Upper lobe of right lung (tissue), 1 donor: ENCODE measurements around the gene UQCC2. TPM values are rescaled to one million over a fixed set of nuclear protein-coding genes. Genes with fewer than 3 reads are reported as not detected.
A peak's percentile ranks its signal among the peaks of the same experiment; 100 is the strongest.

ENCODE experiments used
- ATAC-seq: fragments of 200-7000 bp; cut with Tn5 transposase; one replicate; pipeline ENCODE4 v1.9.1; 2020; ENCODE audit warnings: mild to moderate bottlenecking, moderate library complexity
- DNase-seq: peaks from one replicate; pipeline ENCODE4 v3.0.0-alpha.2; 2020
- H3K27ac ChIP-seq: fragments of 200-600 bp; one replicate; pipeline ENCODE4 v1.8.0; 2022
- H3K27me3 ChIP-seq: fragments of 200-600 bp; one replicate; pipeline ENCODE4 v1.8.0; 2022; ENCODE audit warnings: mild to moderate bottlenecking
- H3K36me3 ChIP-seq: fragments of 200-600 bp; one replicate; pipeline ENCODE4 v1.8.0; 2022
- H3K4me1 ChIP-seq: fragments of 200-600 bp; one replicate; pipeline ENCODE4 v1.8.0; 2022
- H3K4me3 ChIP-seq: fragments of 200-600 bp; one replicate; pipeline ENCODE4 v1.8.0; 2022; ENCODE audit warnings: mild to moderate bottlenecking
- H3K9me3 ChIP-seq: fragments of 200-600 bp; one replicate; pipeline ENCODE4 v1.8.0; 2022
- intact Hi-C: fragments of 100-400 bp; cut with DNase I; formaldehyde crosslinking; loops from one replicate; pipeline ENCODE4 v1.11.0; 2022
- total RNA-seq: library from RNA; stranded (reverse); fragmentation: NEBNext Ultra II Directional; extraction: Animal tissue kit (Norgen Biotek cat#: 25700); gene quantifications from one replicate; pipeline ENCODE4 v1.2.1, GENCODE V29; 2021
- TF ChIP-seq, protein P1 (sequence below): fragments of 200-600 bp; IDR thresholded peaks from one replicate; pipeline ENCODE4 v1.8.0; 2022; ENCODE audit warnings: antibody characterized with exemption
- donor health status: DM: no; HTN: yes; CAD: no; lungs with severe emphysema.

UQCC2 gene
- total RNA-seq, 1 donor from 2014 or later, result 40.6 TPM

DNA sequence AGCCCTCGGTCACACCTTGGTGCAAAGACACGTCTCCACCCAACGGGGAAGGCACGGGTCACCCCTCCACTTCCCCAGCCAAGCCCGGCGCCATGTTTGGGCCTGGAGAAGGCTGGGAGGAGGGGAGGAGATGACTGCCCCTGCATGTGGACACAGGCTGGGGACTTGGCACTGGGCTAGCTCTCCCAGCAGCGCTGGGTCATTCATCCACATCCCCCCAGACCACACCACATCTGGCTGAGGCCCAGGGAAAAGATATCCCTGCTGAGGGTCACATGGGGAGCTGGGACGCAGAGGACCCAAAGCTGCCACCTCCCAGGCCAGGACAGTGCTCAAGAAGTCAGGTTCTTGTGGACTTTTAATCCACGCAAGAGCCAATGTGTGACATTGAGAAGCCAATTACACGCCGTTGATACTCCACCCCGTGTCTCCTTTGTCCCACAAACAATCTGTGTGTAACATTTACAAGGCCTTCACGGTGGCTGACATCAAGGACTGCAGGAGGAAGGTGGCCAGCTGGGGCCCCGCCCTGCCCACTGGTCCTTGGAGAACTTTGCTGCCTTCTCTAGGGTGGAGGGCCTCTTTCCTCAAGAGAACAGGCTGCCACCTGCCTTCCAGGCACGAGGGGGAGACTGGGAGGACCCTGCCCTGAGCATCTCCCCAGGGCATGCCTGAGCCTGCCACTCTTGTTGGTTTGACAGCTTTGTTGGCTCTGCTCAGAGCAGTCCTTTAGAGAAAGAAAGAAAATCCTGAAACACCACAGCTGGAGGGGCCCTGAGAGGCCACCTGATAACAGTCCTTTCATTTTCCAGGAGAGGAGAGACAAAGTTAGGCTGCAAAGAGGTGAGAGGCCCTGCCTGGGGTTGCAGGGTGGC, 40.5 kb upstream of the UQCC2 start:
- H3K36me3 ChIP-seq, result no peaks in the 10 kb centered on the region
- no peaks in the 10 kb centered on the region for H3K27me3 ChIP-seq
- ATAC-seq (no peak), DNase-seq (no peak)
- H3K4me3 ChIP-seq, result no peak overlapping the region
- TF ChIP-seq, protein P1, sequence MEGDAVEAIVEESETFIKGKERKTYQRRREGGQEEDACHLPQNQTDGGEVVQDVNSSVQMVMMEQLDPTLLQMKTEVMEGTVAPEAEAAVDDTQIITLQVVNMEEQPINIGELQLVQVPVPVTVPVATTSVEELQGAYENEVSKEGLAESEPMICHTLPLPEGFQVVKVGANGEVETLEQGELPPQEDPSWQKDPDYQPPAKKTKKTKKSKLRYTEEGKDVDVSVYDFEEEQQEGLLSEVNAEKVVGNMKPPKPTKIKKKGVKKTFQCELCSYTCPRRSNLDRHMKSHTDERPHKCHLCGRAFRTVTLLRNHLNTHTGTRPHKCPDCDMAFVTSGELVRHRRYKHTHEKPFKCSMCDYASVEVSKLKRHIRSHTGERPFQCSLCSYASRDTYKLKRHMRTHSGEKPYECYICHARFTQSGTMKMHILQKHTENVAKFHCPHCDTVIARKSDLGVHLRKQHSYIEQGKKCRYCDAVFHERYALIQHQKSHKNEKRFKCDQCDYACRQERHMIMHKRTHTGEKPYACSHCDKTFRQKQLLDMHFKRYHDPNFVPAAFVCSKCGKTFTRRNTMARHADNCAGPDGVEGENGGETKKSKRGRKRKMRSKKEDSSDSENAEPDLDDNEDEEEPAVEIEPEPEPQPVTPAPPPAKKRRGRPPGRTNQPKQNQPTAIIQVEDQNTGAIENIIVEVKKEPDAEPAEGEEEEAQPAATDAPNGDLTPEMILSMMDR, result no peak
- intact Hi-C loops, result no loop called here
- H3K9me3 ChIP-seq, result no peaks in the 10 kb centered on the region
- peaks cover 4% of the 10 kb centered on the region for H3K4me1 ChIP-seq
- H3K27ac ChIP-seq, result no peak overlapping the region

DNA sequence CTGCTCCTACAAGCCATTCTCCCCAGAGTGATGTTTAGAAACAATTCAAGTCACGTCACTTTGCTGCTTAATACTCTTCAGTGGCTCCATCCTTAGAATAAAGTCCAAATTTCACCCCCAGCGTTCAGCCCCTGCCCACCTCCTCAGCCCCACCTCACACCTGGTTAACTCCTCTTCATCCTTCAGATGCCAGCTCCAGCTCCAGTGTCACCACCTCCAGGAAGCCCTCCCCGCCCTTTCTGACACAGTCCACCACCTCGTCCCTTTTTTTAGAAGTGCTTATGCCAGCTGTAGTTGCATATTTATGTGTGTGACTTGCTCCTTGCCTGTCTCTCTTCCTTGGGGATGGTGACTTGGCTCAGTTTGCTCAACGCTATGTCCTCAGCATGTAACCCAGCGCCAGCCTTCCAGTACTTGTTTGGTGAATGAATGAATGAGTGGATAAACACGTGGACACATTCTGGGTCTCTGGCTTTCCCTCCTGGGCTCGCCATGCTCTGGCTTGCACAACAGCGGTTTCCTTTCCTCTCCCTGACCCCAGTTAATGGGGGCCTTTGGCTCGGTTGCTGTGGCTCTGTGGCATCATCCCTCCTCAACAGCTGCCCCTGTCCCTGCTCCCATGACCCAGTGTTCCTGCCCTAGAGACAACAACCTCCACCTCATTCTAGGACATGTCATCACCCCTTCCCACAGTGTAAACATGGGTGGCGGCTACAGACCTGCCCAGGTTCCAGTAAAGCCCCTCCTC, 38.9 kb upstream of the UQCC2 start:
- Histone ChIP-seq H3K36me3 (no peaks in the 10 kb centered on the region), H3K9me3 (no peaks in the 10 kb centered on the region), H3K4me1 (peaks cover 4% of the 10 kb centered on the region), H3K27me3 (no peaks in the 10 kb centered on the region), H3K27ac (peak overlapping the region; percentile 58), H3K4me3 (no peak overlapping the region)
- DNase-seq (no peak), ATAC-seq (peak; percentile 15)
- TF ChIP-seq, protein P1, result no peak
- intact Hi-C loops, result no loop called here

DNA sequence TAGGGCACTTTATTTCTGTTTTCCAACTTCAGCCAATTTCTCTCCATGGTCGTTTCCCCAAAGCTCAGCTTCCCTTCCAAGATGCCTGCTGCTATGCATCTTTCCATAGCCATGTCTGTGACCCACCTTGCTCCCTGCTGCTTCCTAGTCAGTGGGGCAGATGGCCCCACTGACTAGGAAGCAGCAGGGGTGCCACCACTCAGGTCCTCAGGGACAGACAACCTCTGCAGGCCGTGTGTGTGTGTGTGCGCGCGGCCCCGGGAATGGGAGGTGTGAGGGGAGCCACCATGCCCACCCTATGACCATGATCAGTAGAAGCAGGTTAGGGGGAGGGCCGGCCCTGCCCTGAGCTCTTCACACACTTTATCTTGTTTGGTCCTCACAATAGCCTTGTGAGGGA, 37.9 kb upstream of the UQCC2 start:
- Histone ChIP-seq H3K27me3 (no peaks in the 10 kb centered on the region), H3K4me1 (peaks cover 4% of the 10 kb centered on the region), H3K9me3 (no peaks in the 10 kb centered on the region), H3K4me3 (no peak overlapping the region), H3K36me3 (no peaks in the 10 kb centered on the region), H3K27ac (no peak overlapping the region)
- no peak for DNase-seq
- ATAC-seq, result no peak
- intact Hi-C loops, result no loop called here
- TF ChIP-seq, protein P1, result no peak

DNA sequence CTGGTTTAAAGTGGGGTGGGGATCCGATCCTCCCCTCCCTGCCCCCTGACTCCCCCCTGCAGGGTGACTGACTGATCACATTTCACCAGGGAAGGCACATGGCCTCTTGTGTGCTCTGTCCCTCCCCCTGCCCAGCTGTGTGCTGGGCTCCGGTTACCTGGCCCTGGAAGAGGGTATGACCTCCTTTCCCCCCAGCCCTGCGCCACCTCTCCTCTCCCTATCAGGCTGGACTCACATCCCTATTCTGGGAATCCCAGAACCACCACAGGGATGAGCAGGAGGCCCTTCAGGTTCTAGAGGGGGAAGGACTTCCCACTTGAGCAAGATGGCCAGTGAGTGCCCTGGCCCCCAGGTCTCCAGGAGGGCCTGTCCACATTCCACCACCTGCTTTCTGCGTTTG, 37.3 kb upstream of the UQCC2 start:
- Histone ChIP-seq H3K27ac (no peak overlapping the region), H3K4me1 (peaks cover 8% of the 10 kb centered on the region), H3K27me3 (no peaks in the 10 kb centered on the region), H3K9me3 (no peaks in the 10 kb centered on the region), H3K4me3 (no peak overlapping the region), H3K36me3 (no peaks in the 10 kb centered on the region)
- DNase-seq (no peak), ATAC-seq (no peak)
- TF ChIP-seq, protein P1, result no peak
- intact Hi-C loops, result no loop called here

DNA sequence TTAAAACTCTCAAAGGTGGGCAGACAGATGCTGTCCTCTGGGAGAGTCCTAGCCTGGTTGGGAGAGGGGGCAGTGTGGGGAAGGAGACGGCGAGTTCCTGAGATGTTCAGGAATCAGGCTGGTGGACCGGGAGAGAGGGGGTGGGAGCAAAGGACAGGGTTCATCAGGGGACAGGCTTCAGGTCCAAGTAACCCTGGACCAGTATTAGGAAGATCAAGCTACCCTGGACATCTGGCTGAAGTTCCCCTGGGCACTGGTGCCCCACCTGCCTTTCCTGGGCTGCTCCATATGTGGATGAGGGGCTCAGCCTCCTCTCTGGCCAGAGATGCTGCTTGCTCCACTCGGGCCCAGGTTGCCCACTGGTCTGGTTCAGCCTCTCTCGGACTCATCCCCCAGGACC, 36.3 kb upstream of the UQCC2 start:
- ATAC-seq (no peak), DNase-seq (no peak)
- Histone ChIP-seq H3K4me1 (peaks cover 11% of the 10 kb centered on the region), H3K9me3 (no peaks in the 10 kb centered on the region), H3K4me3 (no peak overlapping the region), H3K36me3 (no peaks in the 10 kb centered on the region), H3K27me3 (no peaks in the 10 kb centered on the region), H3K27ac (no peak overlapping the region)
- TF ChIP-seq, protein P1, result no peak
- intact Hi-C loops, result no loop called here
